WTC11 (cell line): Measurements from ENCODE around the gene FANCI. TPM values are rescaled to one million over a fixed set of nuclear protein-coding genes. Genes with fewer than 3 reads are reported as not detected.

Experiments used
- ATAC-seq: fragments of 200-7000 bp; cut with Tn5 transposase; 2 replicates; pipeline ENCODE4 v1.10.0; 2021; ENCODE audit warnings: mild to moderate bottlenecking, moderate library complexity
- Bru-seq: library from RNA; stranded (reverse); fragments of 400-500 nt; gene quantifications from one replicate; lab custom pipeline; 2021; lab: Mats Ljungman, UMichigan
- CTCF ChIA-PET: fragments of 300-600 bp; sonication (Branson Sonifier 250); formaldehyde crosslinking; loops from one replicate; lab custom pipeline; 2021; ENCODE audit warnings: antibody characterized with exemption; lab: Charles Lee
- POLR2A ChIA-PET: fragments of 350-600 bp; sonication (Branson Sonifier 250); formaldehyde crosslinking; loops from one replicate; lab custom pipeline; 2021; ENCODE audit warnings: antibody characterized with exemption; lab: Charles Lee
- DNase-seq: peaks from one replicate; pipeline ENCODE4 v3.0.0; 2021; ENCODE audit warnings: low spot score
- H3K27ac Mint-ChIP-seq: 2 replicates; pipeline ENCODE4 v1.8.0; 2021; ENCODE audit warnings: mixed read lengths
- H3K27me3 Mint-ChIP-seq: 2 replicates; pipeline ENCODE4 v1.8.0; 2021; ENCODE audit warnings: low read depth, mild to moderate bottlenecking, moderate library complexity, mixed read lengths
- H3K36me3 Mint-ChIP-seq: 2 replicates; pipeline ENCODE4 v1.8.0; 2021; ENCODE audit warnings: mixed read lengths
- H3K4me1 Mint-ChIP-seq: 2 replicates; pipeline ENCODE4 v1.8.0; 2022; ENCODE audit warnings: mixed read lengths
- H3K4me3 Mint-ChIP-seq: 2 replicates; pipeline ENCODE4 v1.8.0; 2021; ENCODE audit warnings: mild to moderate bottlenecking, moderate library complexity, mixed read lengths
- H3K9me3 Mint-ChIP-seq: 2 replicates; pipeline ENCODE4 v1.8.0; 2021; ENCODE audit warnings: mixed read lengths
- ELF4 ChIP-seq: sonication (generic); formaldehyde crosslinking; IDR thresholded peaks from 2 replicates; pipeline ENCODE4 v1.8.1; 2022; ENCODE audit warnings: low read depth, mild to moderate bottlenecking, moderate library complexity, missing genetic modification reagents
- EMX1 ChIP-seq: fragments of 250-450 bp; sonication (Bioruptor Pico); IDR thresholded peaks from 2 replicates; pipeline ENCODE4 v1.8.0; 2021; ENCODE audit warnings: mild to moderate bottlenecking
- ETV6 ChIP-seq: sonication (generic); formaldehyde crosslinking; IDR thresholded peaks from 2 replicates; pipeline ENCODE4 v1.8.1; 2022; ENCODE audit warnings: mild to moderate bottlenecking, missing genetic modification reagents
- FOXK1 ChIP-seq: sonication (generic); formaldehyde crosslinking; IDR thresholded peaks from 2 replicates; pipeline ENCODE4 v1.8.0; 2022; ENCODE audit warnings: mild to moderate bottlenecking, moderate library complexity, missing genetic modification reagents
- FOXP1 ChIP-seq: sonication (generic); formaldehyde crosslinking; IDR thresholded peaks from 2 replicates; pipeline ENCODE4 v1.8.0; 2022; ENCODE audit warnings: missing genetic modification reagents, mild to moderate bottlenecking, moderate library complexity, borderline replicate concordance
- GABPB1 ChIP-seq: sonication (generic); formaldehyde crosslinking; IDR thresholded peaks from 2 replicates; pipeline ENCODE4 v1.8.1; 2023; ENCODE audit warnings: mild to moderate bottlenecking, missing genetic modification reagents
- GTF2I ChIP-seq: fragments of 250-450 bp; sonication (Bioruptor Pico); conservative IDR thresholded peaks from 2 replicates; pipeline ENCODE4 v1.4.0; 2021; ENCODE audit warnings: mild to moderate bottlenecking
- KAT7 ChIP-seq: sonication (generic); formaldehyde crosslinking; IDR thresholded peaks from 2 replicates; pipeline ENCODE4 v1.8.1; 2023; ENCODE audit warnings: missing genetic modification reagents, mild to moderate bottlenecking, borderline replicate concordance
- MYBL2 ChIP-seq: sonication (generic); formaldehyde crosslinking; IDR thresholded peaks from 2 replicates; pipeline ENCODE4 v1.8.1; 2023; ENCODE audit warnings: mild to moderate bottlenecking, moderate library complexity, missing genetic modification reagents
- NFATC4 ChIP-seq: fragments of 250-450 bp; sonication (Bioruptor Pico); IDR thresholded peaks from 2 replicates; pipeline ENCODE4 v1.9.0; 2021; ENCODE audit warnings: mild to moderate bottlenecking
- RELA ChIP-seq: sonication (generic); formaldehyde crosslinking; IDR thresholded peaks from 2 replicates; pipeline ENCODE4 v1.8.1; 2022; ENCODE audit warnings: missing genetic modification reagents, mild to moderate bottlenecking, borderline replicate concordance
- SMAD4 ChIP-seq: sonication (generic); formaldehyde crosslinking; IDR thresholded peaks from 2 replicates; pipeline ENCODE4 v1.8.0; 2022; ENCODE audit warnings: mild to moderate bottlenecking, missing genetic modification reagents
- TEAD4 ChIP-seq: sonication (generic); formaldehyde crosslinking; IDR thresholded peaks from 2 replicates; pipeline ENCODE4 v1.8.0; 2022; ENCODE audit warnings: mild to moderate bottlenecking, missing genetic modification reagents
- ZNF263 ChIP-seq: sonication (generic); formaldehyde crosslinking; IDR thresholded peaks from 2 replicates; pipeline ENCODE4 v1.8.1; 2022; ENCODE audit warnings: low read depth, mild to moderate bottlenecking, moderate library complexity, missing genetic modification reagents
- ZNF317 ChIP-seq: sonication (generic); formaldehyde crosslinking; IDR thresholded peaks from 2 replicates; pipeline ENCODE4 v1.8.1; 2023; ENCODE audit warnings: low read depth, mild to moderate bottlenecking, moderate library complexity, missing genetic modification reagents, borderline replicate concordance
- long read RNA-seq, 3 experiments: library from RNA in 1 of 3; library from capped mRNA in 1 of 3; library from polyadenylated mRNA in 1 of 3; unstranded in 2 of 3; stranded (forward) in 1 of 3; transcript quantifications; one replicate each; pipeline ENCODE4 v2.0.0, GENCODE V29; 2021
- total RNA-seq: library from RNA; stranded (reverse); gene quantifications from 3 replicates; pipeline ENCODE4 v1.2.3, GENCODE V29; 2021
- TF ChIP-seq, protein P1 (sequence below): sonication (generic); formaldehyde crosslinking; IDR thresholded peaks from 2 replicates; pipeline ENCODE4 v1.8.1; 2023; ENCODE audit warnings: mild to moderate bottlenecking, missing genetic modification reagents
- TF ChIP-seq, protein P2 (sequence below): sonication (generic); formaldehyde crosslinking; IDR thresholded peaks from 2 replicates; pipeline ENCODE4 v1.8.0; 2023; ENCODE audit warnings: missing genetic modification reagents
- TF ChIP-seq, protein P3 (sequence below): fragments of 250-450 bp; sonication (Bioruptor Pico); conservative IDR thresholded peaks from 2 replicates; pipeline ENCODE4 v1.9.0; 2021; ENCODE audit warnings: mild to moderate bottlenecking
- TF ChIP-seq, protein P4 (sequence below): sonication (generic); formaldehyde crosslinking; IDR thresholded peaks from 2 replicates; pipeline ENCODE4 v1.8.1; 2022; ENCODE audit warnings: low read depth, mild to moderate bottlenecking, moderate library complexity, missing genetic modification reagents, borderline replicate concordance
- TF ChIP-seq, protein P5 (sequence below): sonication (generic); formaldehyde crosslinking; IDR thresholded peaks from 2 replicates; pipeline ENCODE4 v1.8.1; 2023; ENCODE audit warnings: mild to moderate bottlenecking, moderate library complexity, missing genetic modification reagents
- TF ChIP-seq, protein P6 (sequence below): fragments of 200-600 bp; IDR thresholded peaks from 2 replicates; pipeline ENCODE4 v1.8.0; 2022; ENCODE audit warnings: antibody characterized with exemption
- TF ChIP-seq, protein P7 (sequence below): sonication (generic); formaldehyde crosslinking; IDR thresholded peaks from 2 replicates; pipeline ENCODE4 v1.8.0; 2022; ENCODE audit warnings: mild to moderate bottlenecking, missing genetic modification reagents

FANCI gene
- total RNA-seq, result 94.5 to 108 TPM (median 101 TPM) in 3 replicates
- percentile 85 among the genes with signal in this experiment for Bru-seq, nascent RNA
- long read RNA-seq, experiment 1, full-length matches to known transcripts, result 115 of 482 reads
- long read RNA-seq, experiment 1, partial matches to known transcripts, result 77 of 482 reads
- long read RNA-seq, experiment 1, other reads (novel, unspliced or antisense), result 290 of 482 reads
- long read RNA-seq, experiment 2, full-length matches to known transcripts, result 2 of 77 reads
- long read RNA-seq, experiment 2, partial matches to known transcripts, result 31 of 77 reads
- long read RNA-seq, experiment 2, other reads (novel, unspliced or antisense), result 44 of 77 reads
- long read RNA-seq, experiment 3, full-length matches to known transcripts, result 2 of 33 reads
- long read RNA-seq, experiment 3, partial matches to known transcripts, result 15 of 33 reads
- long read RNA-seq, experiment 3, other reads (novel, unspliced or antisense), result 16 of 33 reads

DNA sequence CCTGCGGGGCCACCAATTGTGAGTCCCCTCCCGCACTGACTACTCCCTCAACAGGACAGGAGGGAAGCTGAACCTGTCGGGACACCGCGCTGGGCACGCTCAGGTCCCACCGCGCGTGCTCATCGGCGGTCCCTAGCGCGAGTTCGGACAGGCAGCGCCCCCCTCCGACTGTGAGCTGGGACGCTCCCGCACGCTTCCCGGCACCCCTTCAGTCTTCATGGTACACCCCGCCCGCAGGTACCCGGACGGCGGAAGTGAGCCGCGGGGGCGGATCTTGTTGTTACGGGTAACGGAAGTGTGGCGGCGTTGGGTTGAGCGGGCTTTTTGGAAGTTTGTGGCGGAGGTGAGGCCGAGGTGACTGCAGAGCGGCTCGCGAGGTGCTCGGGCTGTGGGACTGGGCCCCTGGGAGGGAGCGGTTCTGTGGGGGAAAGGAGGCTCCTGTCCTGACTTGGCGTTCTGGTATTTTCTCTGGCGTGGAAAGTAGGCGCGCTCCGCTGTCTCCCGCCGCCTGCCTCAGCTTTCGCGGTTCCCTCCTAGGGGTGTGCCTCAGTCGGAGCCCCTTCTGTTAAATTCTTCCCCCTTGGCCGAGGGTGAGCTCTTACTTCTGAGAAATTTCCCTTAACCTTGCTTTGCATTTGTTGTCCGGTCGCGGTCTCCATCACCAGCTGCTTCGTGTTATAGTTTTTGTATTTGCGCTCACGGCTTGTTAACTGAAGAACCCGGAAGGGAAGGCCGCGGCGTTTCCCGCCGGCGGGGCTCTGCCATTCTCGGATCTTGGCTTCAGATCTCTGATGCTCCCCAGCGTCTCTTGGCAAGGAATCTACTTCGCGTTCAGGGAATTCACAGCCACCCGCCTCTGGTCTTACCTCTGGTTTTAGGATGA lies at the start of gene FANCI:
Gene FANCI, plus strand, starts transcription at position 289 of the 883 bp plus-strand sequence. CDS start 3,669 bp downstream, outside the sequence.
- CTCF ChIA-PET, result interaction anchor here (0.6 to 3.0 kb wide), 16 partner anchors 14 to 339 kb away, joined by 3 to 45 read pairs (median 4); no protein-coding TSS in a partner anchor
- DNase-seq (peak; percentile 98), ATAC-seq (peak; percentile 96)
- peaks cover 26% of the 10 kb centered on the region for H3K36me3 Mint-ChIP-seq
- POLR2A ChIA-PET, result interaction anchor here (0.7 to 1.0 kb wide), 3 partner anchors 23 to 657 kb away, joined by 3 to 4 read pairs (median 3); partner anchors contain the start of gene ABHD2
- peak within 1 kb of the TSS; percentile 88 for H3K27ac Mint-ChIP-seq
- H3K9me3 Mint-ChIP-seq, result peaks cover 19% of the 10 kb centered on the region
- peaks cover 25% of the 10 kb centered on the region for H3K4me1 Mint-ChIP-seq
- peaks cover 23% of the 10 kb centered on the region for H3K27me3 Mint-ChIP-seq
- H3K4me3 Mint-ChIP-seq, result peak within 1 kb of the TSS; percentile 97
- 0 out of 2 replicates have a peak, but pooled peaks have one; percentile 46 for TF ChIP-seq MYBL2 (CRISPR knock-in tag)
- TF ChIP-seq EMX1 (CRISPR knock-in tag), result no peak
- peak; percentile 61; the same call in 1 of the 2 replicates for TF ChIP-seq GABPB1 (CRISPR knock-in tag)
- TF ChIP-seq ELF4 (CRISPR knock-in tag), result no peak
- TF ChIP-seq, protein P1, sequence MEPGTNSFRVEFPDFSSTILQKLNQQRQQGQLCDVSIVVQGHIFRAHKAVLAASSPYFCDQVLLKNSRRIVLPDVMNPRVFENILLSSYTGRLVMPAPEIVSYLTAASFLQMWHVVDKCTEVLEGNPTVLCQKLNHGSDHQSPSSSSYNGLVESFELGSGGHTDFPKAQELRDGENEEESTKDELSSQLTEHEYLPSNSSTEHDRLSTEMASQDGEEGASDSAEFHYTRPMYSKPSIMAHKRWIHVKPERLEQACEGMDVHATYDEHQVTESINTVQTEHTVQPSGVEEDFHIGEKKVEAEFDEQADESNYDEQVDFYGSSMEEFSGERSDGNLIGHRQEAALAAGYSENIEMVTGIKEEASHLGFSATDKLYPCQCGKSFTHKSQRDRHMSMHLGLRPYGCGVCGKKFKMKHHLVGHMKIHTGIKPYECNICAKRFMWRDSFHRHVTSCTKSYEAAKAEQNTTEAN, result 0 out of 2 replicates have a peak, but pooled peaks have one; percentile 27
- TF ChIP-seq SMAD4 (CRISPR knock-in tag), result peak; percentile 11; the same call in 1 of the 2 replicates
- peak; percentile 93; the same call in 1 of the 2 replicates for TF ChIP-seq FOXK1 (CRISPR knock-in tag)
- TF ChIP-seq RELA (CRISPR knock-in tag), result peak; percentile 69; the same call in 1 of the 2 replicates
- peak; percentile 19; the same call in 1 of the 2 replicates for TF ChIP-seq ETV6 (CRISPR knock-in tag)
- TF ChIP-seq, protein P2, sequence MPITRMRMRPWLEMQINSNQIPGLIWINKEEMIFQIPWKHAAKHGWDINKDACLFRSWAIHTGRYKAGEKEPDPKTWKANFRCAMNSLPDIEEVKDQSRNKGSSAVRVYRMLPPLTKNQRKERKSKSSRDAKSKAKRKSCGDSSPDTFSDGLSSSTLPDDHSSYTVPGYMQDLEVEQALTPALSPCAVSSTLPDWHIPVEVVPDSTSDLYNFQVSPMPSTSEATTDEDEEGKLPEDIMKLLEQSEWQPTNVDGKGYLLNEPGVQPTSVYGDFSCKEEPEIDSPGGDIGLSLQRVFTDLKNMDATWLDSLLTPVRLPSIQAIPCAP, result no peak
- TF ChIP-seq, protein P3, sequence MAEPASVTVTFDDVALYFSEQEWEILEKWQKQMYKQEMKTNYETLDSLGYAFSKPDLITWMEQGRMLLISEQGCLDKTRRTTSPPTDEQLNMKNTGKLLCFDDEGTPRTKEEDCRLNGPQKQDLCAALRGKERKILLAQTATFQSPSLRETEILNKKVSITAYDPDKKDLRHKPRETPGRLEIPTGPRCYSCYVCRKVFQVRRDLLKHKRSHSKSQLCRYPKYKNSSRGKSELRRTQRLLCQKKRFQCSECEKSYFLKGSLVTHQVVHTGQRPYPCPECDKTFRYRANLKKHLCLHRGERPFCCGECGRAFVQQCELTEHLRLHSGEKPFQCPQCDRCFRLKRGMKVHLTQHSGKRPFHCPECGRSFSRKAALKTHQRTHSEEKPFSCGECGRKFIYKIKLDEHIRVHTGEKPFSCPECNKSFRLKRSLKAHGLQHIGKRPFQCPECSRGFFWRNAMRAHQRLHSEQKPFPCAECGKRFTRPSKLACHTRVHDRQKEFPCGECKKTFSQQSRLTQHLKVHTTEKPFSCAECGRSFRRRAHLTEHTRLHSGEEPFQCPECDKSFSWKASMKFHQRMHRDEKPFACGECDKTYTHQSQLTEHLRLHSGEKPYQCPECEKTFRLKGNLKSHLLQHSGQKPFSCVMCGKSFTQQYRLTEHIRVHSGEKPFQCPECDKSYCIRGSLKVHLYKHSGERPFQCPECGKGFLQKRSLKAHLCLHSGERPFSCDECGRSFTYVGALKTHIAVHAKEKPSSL (CRISPR knock-in tag), result no peak
- no peak for TF ChIP-seq TEAD4
- TF ChIP-seq FOXP1 (CRISPR knock-in tag), result peak; percentile 74; the same call in 1 of the 2 replicates
- TF ChIP-seq NFATC4 (CRISPR knock-in tag), result no peak
- TF ChIP-seq, protein P4, sequence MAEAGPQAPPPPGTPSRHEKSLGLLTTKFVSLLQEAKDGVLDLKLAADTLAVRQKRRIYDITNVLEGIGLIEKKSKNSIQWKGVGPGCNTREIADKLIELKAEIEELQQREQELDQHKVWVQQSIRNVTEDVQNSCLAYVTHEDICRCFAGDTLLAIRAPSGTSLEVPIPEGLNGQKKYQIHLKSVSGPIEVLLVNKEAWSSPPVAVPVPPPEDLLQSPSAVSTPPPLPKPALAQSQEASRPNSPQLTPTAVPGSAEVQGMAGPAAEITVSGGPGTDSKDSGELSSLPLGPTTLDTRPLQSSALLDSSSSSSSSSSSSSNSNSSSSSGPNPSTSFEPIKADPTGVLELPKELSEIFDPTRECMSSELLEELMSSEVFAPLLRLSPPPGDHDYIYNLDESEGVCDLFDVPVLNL (CRISPR knock-in tag), result peak; percentile 89
- TF ChIP-seq, protein P5, sequence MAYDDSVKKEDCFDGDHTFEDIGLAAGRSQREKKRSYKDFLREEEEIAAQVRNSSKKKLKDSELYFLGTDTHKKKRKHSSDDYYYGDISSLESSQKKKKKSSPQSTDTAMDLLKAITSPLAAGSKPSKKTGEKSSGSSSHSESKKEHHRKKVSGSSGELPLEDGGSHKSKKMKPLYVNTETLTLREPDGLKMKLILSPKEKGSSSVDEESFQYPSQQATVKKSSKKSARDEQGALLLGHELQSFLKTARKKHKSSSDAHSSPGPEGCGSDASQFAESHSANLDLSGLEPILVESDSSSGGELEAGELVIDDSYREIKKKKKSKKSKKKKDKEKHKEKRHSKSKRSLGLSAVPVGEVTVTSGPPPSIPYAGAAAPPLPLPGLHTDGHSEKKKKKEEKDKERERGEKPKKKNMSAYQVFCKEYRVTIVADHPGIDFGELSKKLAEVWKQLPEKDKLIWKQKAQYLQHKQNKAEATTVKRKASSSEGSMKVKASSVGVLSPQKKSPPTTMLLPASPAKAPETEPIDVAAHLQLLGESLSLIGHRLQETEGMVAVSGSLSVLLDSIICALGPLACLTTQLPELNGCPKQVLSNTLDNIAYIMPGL (CRISPR knock-in tag), result peak; percentile 97
- TF ChIP-seq, protein P6, sequence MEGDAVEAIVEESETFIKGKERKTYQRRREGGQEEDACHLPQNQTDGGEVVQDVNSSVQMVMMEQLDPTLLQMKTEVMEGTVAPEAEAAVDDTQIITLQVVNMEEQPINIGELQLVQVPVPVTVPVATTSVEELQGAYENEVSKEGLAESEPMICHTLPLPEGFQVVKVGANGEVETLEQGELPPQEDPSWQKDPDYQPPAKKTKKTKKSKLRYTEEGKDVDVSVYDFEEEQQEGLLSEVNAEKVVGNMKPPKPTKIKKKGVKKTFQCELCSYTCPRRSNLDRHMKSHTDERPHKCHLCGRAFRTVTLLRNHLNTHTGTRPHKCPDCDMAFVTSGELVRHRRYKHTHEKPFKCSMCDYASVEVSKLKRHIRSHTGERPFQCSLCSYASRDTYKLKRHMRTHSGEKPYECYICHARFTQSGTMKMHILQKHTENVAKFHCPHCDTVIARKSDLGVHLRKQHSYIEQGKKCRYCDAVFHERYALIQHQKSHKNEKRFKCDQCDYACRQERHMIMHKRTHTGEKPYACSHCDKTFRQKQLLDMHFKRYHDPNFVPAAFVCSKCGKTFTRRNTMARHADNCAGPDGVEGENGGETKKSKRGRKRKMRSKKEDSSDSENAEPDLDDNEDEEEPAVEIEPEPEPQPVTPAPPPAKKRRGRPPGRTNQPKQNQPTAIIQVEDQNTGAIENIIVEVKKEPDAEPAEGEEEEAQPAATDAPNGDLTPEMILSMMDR, result 0 out of 2 replicates have a peak, but pooled peaks have one; percentile 25
- no peak for TF ChIP-seq ZNF263 (CRISPR knock-in tag)
- no peak for TF ChIP-seq ZNF317
- TF ChIP-seq, protein P7, sequence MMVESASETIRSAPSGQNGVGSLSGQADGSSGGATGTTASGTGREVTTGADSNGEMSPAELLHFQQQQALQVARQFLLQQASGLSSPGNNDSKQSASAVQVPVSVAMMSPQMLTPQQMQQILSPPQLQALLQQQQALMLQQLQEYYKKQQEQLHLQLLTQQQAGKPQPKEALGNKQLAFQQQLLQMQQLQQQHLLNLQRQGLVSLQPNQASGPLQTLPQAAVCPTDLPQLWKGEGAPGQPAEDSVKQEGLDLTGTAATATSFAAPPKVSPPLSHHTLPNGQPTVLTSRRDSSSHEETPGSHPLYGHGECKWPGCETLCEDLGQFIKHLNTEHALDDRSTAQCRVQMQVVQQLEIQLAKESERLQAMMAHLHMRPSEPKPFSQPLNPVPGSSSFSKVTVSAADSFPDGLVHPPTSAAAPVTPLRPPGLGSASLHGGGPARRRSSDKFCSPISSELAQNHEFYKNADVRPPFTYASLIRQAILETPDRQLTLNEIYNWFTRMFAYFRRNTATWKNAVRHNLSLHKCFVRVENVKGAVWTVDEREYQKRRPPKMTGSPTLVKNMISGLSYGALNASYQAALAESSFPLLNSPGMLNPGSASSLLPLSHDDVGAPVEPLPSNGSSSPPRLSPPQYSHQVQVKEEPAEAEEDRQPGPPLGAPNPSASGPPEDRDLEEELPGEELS (CRISPR knock-in tag), result peak; percentile 77
- TF ChIP-seq GTF2I (CRISPR knock-in tag), result no peak
- 0 out of 2 replicates have a peak, but pooled peaks have one; percentile 65 for TF ChIP-seq KAT7
